ENCODE measurements around the gene PLEKHG5.
A peak's percentile ranks its signal among the peaks of the same experiment; 100 is the strongest.
"Not testable (repeated sequence)": the region's sequence is repeated elsewhere in the genome, so short reads cannot be mapped to it uniquely, and the experiment has no call there.

PLEKHG5 gene

DNA sequence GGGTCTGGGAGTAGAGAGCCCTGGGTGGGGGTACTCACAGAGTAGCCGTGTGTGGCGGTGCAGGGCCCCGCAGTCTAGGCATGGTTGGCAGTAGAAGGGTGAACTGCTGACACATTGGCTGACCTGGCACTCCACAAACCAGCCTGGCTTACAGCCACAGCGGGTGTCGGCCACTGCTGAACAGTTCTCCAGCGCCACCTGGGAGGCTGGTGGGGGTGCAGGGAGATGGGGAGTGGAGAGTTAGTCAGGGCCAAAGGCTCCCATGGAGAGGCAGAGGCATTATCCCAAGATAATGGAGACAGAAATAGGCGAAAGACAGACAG is 27.0 kb downstream of the PLEKHG5 start:
- DNase-seq (ENCODE audit: low read depth in 4 of 4, low spot score in 1 of 4) = peak in 1 of 4 experiments; percentile 40

- DNase-seq (ENCODE audit: low read depth in 4 of 4, low spot score in 1 of 4) = no peak
Observed at GRCh38 chr1:6463120-6463412, 28.4 kb downstream of the PLEKHG5 start.

GRCh38 chr1:6462412-6463119 is 28.9 kb downstream of the PLEKHG5 start:
- no peak for DNase-seq (ENCODE audit: low read depth in 4 of 4, low spot score in 1 of 4)

DNA sequence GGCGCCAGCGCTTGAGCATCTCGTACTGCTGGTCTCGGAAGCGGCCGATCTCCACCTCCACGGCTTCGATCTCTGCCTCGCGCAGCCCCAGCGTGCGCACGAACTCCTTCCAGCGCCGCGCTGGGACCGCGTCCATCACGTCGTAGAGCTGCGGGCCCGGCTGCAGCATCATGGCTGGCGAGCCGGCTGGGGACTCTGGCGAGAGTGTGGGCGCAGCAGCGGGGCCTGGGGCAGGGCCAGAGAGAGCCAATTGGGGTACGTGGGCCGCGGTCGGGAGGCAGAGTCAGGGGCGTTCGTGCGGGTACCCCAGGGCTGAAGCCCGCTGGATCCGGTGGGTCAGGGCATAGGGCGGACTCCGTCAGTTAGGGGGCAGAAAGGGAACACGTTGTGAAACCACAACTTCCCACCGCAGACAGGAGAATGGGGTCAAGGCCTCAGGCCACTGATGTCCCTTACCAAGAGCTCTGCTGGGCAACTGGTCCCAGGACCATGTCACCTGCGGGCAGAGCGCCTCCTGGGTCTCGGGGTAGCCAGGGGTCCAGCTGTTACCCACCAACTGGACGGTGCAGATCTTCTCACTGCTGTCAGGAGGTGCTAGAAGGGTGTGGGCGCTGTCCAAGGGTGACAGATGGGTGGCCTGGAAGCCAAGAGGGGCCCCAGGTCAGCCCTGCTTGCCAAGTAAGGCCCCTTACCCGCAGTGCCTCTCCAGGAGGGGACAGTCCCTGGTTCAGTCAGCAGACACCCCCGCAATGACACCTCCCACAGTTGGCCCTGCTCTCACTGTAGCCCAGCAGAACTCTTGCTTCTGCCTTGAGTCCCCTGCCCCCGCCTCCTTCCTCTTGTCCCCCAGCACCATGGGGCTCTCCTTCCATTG is 29.7 kb downstream of the PLEKHG5 start:
- DNase-seq (ENCODE audit: low read depth in 4 of 4, low spot score in 1 of 4) = no peak

- no peak for DNase-seq (ENCODE audit: low read depth in 4 of 4, low spot score in 1 of 4)
Observed at GRCh38 chr1:6461051-6461530, 30.4 kb downstream of the PLEKHG5 start.

GRCh38 chr1:6460301-6461050 is 31.0 kb downstream of the PLEKHG5 start:
- DNase-seq (ENCODE audit: low read depth in 4 of 4, low spot score in 1 of 4) = peak; percentile 57 to 76 (median 68)

DNA sequence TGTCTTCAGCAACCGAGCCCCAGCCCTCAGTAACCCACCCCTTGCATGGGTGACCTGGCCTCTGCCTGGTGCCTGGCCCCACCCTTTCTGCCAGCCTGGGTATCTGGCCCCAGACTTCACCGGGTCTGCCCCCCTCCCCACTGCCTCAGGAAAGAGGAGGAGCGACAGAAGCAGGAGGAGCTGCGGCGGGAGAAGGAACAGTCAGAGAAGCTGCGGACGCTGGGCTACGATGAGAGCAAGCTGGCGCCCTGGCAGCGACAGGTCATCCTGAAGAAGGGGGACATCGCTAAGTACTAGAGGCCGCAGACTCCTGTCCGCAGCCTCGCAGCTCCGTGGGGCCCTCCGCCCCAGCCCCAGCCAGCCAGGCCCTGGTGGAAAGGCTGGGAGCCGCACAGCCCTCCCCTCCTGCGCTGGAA is 31.6 kb downstream of the PLEKHG5 start:
- no peak for DNase-seq (ENCODE audit: low read depth in 4 of 4, low spot score in 1 of 4)

DNA sequence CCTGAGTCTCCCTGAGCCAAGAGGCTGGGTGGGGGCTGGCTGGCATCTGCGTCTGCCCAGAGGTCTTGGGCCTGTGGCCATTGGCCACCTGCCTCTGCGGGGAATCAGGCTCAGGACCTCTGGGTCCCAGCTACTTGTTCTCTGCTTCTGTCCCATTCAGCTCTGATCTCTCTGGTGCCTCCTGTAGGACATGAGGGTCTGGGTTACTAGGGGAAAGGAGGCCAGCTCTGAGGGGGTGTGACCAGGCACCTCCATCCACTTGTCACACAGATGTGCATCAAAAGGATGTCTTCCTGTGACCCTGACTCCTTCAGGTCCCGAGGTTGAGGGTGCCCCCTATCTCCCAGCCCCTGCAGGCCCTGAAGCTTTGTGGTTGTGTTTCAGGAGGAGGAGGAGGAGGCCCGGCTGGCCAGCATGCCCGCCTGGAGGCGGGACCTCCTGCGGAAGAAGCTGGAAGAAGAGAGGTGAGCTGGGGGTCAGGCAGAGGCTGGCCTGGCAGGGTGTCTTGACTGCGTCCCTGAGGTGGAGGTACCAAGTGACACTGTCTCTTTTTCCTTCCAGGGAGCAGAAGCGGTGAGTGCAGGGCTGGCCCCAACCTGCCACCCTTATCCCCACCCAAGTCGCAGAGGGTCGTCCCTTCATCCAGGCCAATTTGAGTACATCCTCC is 34.5 kb downstream of the PLEKHG5 start:
- no peak for DNase-seq (ENCODE audit: low read depth in 4 of 4, low spot score in 1 of 4)

GRCh38 chr1:6455752-6456520 is 35.5 kb downstream of the PLEKHG5 start:
- DNase-seq (ENCODE audit: low read depth in 4 of 4, low spot score in 1 of 4) = not testable (repeated sequence)

DNA sequence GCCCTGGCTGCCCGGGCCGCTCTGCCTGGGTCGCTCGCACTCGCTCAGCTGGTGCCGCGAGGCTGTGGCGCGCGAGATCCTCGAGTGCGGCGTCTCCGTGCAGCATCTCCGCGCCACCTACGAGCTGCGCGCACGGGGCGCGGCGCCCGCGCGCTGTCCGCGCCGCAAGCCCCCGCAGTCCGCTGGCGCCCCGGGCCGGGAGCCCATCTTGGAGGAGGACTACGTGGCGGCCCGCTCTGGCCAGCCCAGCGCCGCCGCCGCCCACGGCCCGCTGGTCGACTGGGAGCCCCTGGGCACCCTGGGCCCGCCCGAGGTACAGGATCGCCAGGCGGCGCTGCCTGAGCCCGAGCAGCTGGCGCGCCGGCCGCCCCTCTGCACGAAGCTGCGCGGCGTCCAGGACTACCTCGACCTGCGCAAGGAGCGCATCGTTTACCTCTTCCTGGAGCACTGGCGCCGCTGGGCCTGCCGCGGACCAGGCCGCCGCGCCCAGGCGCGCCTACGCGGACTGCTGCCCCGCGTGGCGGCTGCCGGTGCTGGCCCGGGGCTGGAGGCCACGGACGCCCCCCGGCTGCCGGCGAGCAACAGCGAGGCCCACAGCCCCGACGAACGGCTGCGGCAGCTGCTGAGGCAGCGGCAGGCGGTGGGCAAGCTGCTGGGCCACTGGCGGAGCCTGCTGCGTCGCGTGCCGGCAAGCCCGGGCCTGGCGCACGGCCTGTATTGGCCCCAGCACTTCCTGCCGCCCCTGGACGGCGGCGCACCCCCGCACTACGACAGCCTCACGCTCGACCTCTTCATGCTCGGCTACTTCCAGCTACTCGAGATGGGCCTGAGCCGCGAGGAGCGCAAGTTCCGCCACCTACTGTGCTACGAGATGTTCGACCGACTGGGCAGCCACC is 36.4 kb downstream of the PLEKHG5 start:
- DNase-seq (ENCODE audit: low read depth in 4 of 4, low spot score in 1 of 4) = no peak

GRCh38 chr1:6453895-6454855 is 37.3 kb downstream of the PLEKHG5 start:
- DNase-seq (ENCODE audit: low read depth in 4 of 4, low spot score in 1 of 4) = not testable (repeated sequence)

DNA sequence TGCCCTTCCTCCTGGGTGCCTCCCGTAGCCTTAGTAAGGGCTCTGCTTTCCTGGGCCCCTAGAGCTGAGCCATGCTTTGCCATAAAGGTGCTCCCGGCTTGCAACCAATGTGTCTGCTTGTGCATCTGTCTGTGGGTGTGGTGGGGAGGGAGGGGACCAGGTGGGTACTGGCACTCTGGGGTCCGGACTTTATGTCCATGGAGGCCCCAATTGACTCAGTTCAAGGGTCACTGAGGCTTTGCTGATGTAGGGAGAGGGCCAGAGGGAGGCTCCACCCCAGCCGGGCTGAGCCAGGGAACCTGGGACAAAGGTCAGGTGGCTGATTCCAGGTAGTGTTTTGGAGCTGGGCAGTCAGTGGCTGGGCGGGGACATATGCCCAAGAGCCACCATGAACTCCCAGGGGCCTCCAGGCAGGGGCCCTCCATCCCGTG is 40.5 kb downstream of the PLEKHG5 start:
- no peak for DNase-seq (ENCODE audit: low read depth in 4 of 4, low spot score in 1 of 4)

DNA sequence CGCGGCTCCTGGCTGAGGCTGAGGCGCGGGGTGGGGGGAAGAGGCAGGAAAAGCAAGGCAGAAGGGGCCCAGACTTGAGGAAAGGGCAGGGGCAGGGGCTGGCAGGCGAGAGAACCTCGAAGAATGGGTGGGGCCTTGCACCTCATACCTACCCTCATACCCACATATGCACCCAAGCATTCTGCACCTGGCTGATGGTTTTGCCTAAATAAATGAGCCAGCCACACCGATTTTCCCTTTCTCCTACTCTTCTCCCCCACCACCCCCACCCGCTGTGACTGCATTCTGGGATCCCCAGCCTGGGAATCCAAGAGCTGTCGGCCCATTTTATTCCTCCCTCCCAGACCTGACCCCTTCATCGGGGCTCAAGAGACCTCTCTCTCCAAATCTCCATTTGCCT is 41.0 kb downstream of the PLEKHG5 start:
- DNase-seq (ENCODE audit: low read depth in 4 of 4, low spot score in 1 of 4) = not testable (repeated sequence)

- no peak for DNase-seq (ENCODE audit: low read depth in 4 of 4, low spot score in 1 of 4)
Observed at GRCh38 chr1:6450005-6450450, 41.4 kb downstream of the PLEKHG5 start.

- DNase-seq (ENCODE audit: low read depth in 4 of 4, low spot score in 1 of 4) = no peak
Observed at GRCh38 chr1:6448749-6449631, 42.5 kb downstream of the PLEKHG5 start.

GRCh38 chr1:6447818-6448748 is 43.4 kb downstream of the PLEKHG5 start:
- no peak for DNase-seq (ENCODE audit: low read depth in 4 of 4, low spot score in 1 of 4)
